Nephron (organoid): ENCODE measurements around the gene C11orf42.

Experiments used
- H3K27ac Mint-ChIP-seq, 3 experiments: 2 replicates each; pipeline ENCODE4 v1.8.0; 2020; ENCODE audit warnings: mixed read lengths in 3 of 3, mild to moderate bottlenecking in 2 of 3, moderate library complexity in 1 of 3
- H3K27me3 Mint-ChIP-seq: 2 replicates; pipeline ENCODE4 v1.8.0; 2021; ENCODE audit warnings: low read depth, mild to moderate bottlenecking, moderate library complexity, mixed read lengths
- H3K36me3 Mint-ChIP-seq: 2 replicates; pipeline ENCODE4 v1.8.0; 2020; ENCODE audit warnings: low read depth, mixed read lengths
- H3K4me1 Mint-ChIP-seq: 2 replicates; pipeline ENCODE4 v1.8.0; 2020; ENCODE audit warnings: mixed read lengths
- H3K4me3 Mint-ChIP-seq, 3 experiments: 2 replicates each; pipeline ENCODE4 v1.8.0; 2020; ENCODE audit warnings: mild to moderate bottlenecking in 3 of 3, mixed read lengths in 3 of 3, moderate library complexity in 2 of 3
- H3K9me3 Mint-ChIP-seq: 2 replicates; pipeline ENCODE4 v1.8.0; 2020; ENCODE audit warnings: mixed read lengths
- TF ChIP-seq, protein P1 (sequence below), 3 experiments: fragments of 200-600 bp; sonication (generic); IDR thresholded peaks; one replicate each; pipeline ENCODE4 v1.5.0; 2021; ENCODE audit warnings: antibody characterized with exemption in 3 of 3; ENCODE audit not compliant: unreplicated experiment in 3 of 3

C11orf42 gene

DNA sequence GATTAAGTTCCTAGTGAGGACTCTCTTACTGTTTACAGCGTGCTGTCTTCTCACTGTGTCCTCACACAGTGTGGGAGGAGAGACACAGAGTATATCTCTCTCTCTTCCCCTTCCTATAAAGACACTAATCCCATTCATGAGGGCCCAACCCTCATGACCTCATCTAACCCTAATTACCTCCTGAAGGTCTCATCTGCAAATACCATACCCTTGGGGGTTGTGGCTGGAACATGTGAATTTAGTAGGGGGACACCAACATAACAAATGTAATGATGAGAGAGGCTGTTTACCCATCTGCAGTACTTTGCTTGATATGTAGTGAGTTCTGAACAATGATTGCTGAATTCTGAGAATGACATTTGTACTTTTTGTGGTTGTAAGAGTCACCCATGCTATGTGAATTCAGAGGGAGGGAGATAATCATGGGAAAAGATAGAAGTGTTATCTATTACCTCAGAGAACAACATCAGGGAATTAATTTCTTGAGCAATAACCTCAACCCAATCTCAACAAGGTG lies 11.2 kb upstream of the C11orf42 start:
- Mint-ChIP-seq H3K4me1 (no peaks in the 10 kb centered on the region), H3K9me3 (no peaks in the 10 kb centered on the region)

GRCh38 chr11:6196396-6196795 lies 9.0 kb upstream of the C11orf42 start:
- TF ChIP-seq, protein P1, sequence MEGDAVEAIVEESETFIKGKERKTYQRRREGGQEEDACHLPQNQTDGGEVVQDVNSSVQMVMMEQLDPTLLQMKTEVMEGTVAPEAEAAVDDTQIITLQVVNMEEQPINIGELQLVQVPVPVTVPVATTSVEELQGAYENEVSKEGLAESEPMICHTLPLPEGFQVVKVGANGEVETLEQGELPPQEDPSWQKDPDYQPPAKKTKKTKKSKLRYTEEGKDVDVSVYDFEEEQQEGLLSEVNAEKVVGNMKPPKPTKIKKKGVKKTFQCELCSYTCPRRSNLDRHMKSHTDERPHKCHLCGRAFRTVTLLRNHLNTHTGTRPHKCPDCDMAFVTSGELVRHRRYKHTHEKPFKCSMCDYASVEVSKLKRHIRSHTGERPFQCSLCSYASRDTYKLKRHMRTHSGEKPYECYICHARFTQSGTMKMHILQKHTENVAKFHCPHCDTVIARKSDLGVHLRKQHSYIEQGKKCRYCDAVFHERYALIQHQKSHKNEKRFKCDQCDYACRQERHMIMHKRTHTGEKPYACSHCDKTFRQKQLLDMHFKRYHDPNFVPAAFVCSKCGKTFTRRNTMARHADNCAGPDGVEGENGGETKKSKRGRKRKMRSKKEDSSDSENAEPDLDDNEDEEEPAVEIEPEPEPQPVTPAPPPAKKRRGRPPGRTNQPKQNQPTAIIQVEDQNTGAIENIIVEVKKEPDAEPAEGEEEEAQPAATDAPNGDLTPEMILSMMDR (IDR thresholded peaks at IDR 0.05; ENCODE audit: unreplicated experiment in 3 of 3) = no peak
- H3K4me1 Mint-ChIP-seq = no peaks in the 10 kb centered on the region
- H3K9me3 Mint-ChIP-seq = no peaks in the 10 kb centered on the region
- no peak overlapping the region for H3K4me3 Mint-ChIP-seq
- no peaks in the 10 kb centered on the region for H3K27me3 Mint-ChIP-seq
- no peak overlapping the region for H3K27ac Mint-ChIP-seq
- H3K36me3 Mint-ChIP-seq = no peaks in the 10 kb centered on the region

More for the DNA sequence above, 11.2 kb upstream of the C11orf42 start:
- no peak overlapping the region for H3K27ac Mint-ChIP-seq
- H3K4me3 Mint-ChIP-seq = no peak overlapping the region
- H3K27me3 Mint-ChIP-seq = no peaks in the 10 kb centered on the region
- no peaks in the 10 kb centered on the region for H3K36me3 Mint-ChIP-seq
- TF ChIP-seq, protein P1 (IDR thresholded peaks at IDR 0.05; ENCODE audit: unreplicated experiment in 3 of 3) = no peak

- TF ChIP-seq, protein P1 (IDR thresholded peaks at IDR 0.05; ENCODE audit: unreplicated experiment in 3 of 3) = no peak
- H3K27ac Mint-ChIP-seq = no peak overlapping the region
- H3K36me3 Mint-ChIP-seq = no peaks in the 10 kb centered on the region
- H3K4me1 Mint-ChIP-seq = no peaks in the 10 kb centered on the region
- no peaks in the 10 kb centered on the region for H3K27me3 Mint-ChIP-seq
- H3K9me3 Mint-ChIP-seq = no peaks in the 10 kb centered on the region
- no peak overlapping the region for H3K4me3 Mint-ChIP-seq
These were observed 7.7 kb upstream of the C11orf42 start for GRCh38 chr11:6197466-6198200.

- TF ChIP-seq, protein P1 (IDR thresholded peaks at IDR 0.05; ENCODE audit: unreplicated experiment in 3 of 3) = no peak
- Mint-ChIP-seq H3K9me3 (no peaks in the 10 kb centered on the region), H3K4me1 (no peaks in the 10 kb centered on the region)
These were observed 6.1 kb upstream of the C11orf42 start, which contains the start of gene OR52W1 for GRCh38 chr11:6199174-6199810. OR52W1 (plus strand) TSS chr11:6199224; CDS start chr11:6199224, 0 bp downstream.

GRCh38 chr11:6200975-6201374 lies 4.4 kb upstream of the C11orf42 start:
- Mint-ChIP-seq H3K9me3 (no peaks in the 10 kb centered on the region), H3K36me3 (peaks cover 16% of the 10 kb centered on the region), H3K27ac (no peak overlapping the region), H3K4me1 (no peaks in the 10 kb centered on the region), H3K27me3 (no peaks in the 10 kb centered on the region), H3K4me3 (no peak overlapping the region)
- TF ChIP-seq, protein P1 (IDR thresholded peaks at IDR 0.05; ENCODE audit: unreplicated experiment in 3 of 3) = no peak

More at GRCh38 chr11:6199174-6199810, 6.1 kb upstream of the C11orf42 start, which contains the start of gene OR52W1:
- H3K4me3 Mint-ChIP-seq = no peak within 1 kb of the TSS
- H3K27me3 Mint-ChIP-seq = no peaks in the 10 kb centered on the region
- no peak within 1 kb of the TSS for H3K27ac Mint-ChIP-seq
- H3K36me3 Mint-ChIP-seq = peaks cover 10% of the 10 kb centered on the region
